Astrocyte of the spinal cord (primary cell): ENCODE measurements around the gene MBTPS2.

Source experiments
- DNase-seq: peaks from one replicate; pipeline ENCODE4 v3.0.0; 2011; ENCODE audit warnings: low read depth, low spot score
- H3K4me3 ChIP-seq: 2 replicates; pipeline ENCODE4 v1.5.1; 2011; ENCODE audit warnings: low read depth, mild to moderate bottlenecking, low read length, moderate library complexity
- in situ Hi-C: cut with HindIII; loops from 2 replicates; pipeline ENCODE4 v1.10.0; 2017; ENCODE audit warnings: low sequenced_read_pairs
- TF ChIP-seq, protein P1 (sequence below): IDR thresholded peaks from 2 replicates; pipeline ENCODE4 v1.5.1; 2012; ENCODE audit warnings: low read depth, mild to moderate bottlenecking, low read length, inconsistent platforms

The MBTPS2 gene

DNA sequence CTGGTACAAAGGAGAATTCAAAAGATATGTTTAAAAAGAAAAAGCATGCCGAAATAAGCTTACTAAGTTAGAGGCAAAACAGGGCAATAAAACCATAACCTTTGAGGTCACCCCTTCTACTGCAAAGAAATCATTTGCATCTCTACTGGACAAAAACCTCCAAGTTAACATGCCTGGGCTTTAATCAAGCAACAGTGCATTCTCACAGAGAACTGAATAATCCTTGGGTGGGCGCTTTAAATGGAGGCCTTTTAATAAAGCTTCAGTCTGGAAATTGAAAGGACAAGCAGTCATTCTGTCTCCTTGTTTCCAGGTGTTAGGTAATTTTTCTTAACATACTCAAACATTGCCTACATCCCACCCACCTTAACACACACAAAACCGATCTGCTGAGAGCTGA, 66.5 kb downstream of the MBTPS2 start:
- no peak for DNase-seq
- in situ Hi-C loops: no loop called here
- TF ChIP-seq, protein P1, sequence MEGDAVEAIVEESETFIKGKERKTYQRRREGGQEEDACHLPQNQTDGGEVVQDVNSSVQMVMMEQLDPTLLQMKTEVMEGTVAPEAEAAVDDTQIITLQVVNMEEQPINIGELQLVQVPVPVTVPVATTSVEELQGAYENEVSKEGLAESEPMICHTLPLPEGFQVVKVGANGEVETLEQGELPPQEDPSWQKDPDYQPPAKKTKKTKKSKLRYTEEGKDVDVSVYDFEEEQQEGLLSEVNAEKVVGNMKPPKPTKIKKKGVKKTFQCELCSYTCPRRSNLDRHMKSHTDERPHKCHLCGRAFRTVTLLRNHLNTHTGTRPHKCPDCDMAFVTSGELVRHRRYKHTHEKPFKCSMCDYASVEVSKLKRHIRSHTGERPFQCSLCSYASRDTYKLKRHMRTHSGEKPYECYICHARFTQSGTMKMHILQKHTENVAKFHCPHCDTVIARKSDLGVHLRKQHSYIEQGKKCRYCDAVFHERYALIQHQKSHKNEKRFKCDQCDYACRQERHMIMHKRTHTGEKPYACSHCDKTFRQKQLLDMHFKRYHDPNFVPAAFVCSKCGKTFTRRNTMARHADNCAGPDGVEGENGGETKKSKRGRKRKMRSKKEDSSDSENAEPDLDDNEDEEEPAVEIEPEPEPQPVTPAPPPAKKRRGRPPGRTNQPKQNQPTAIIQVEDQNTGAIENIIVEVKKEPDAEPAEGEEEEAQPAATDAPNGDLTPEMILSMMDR: no peak
- no peak overlapping the region for H3K4me3 ChIP-seq

GRCh38 chrX:21907260-21907659, 67.8 kb downstream of the MBTPS2 start:
- in situ Hi-C loops: no loop called here
- no peak overlapping the region for H3K4me3 ChIP-seq
- DNase-seq: no peak
- TF ChIP-seq, protein P1: no peak

DNA sequence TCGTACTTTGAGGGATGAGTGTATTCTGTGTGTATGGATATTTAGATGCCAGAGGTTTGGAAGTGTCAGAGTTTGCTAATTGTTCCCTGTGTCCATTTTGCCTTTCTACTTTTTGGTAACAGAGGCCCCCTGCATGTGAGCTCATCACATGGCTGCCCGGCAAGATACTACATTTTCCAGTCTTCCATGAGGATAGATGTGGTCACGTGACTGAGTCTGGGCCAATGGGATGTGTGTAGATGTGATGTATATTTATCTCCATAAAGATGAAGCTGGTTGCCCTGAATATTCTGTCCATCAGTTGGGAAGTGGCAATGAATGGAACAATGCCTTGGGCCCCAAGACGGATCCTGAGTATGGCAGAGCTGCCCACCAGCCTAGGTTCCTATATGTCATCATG, 72.1 kb downstream of the MBTPS2 start:
- TF ChIP-seq, protein P1: no peak
- H3K4me3 ChIP-seq: no peak overlapping the region
- no peak for DNase-seq
- in situ Hi-C loops: no loop called here

- DNase-seq: no peak
- in situ Hi-C loops: no loop called here
- no peak overlapping the region for H3K4me3 ChIP-seq
- TF ChIP-seq, protein P1: no peak
These were observed 72.8 kb downstream of the MBTPS2 start for GRCh38 chrX:21912220-21912619.

- no peak overlapping the region for H3K4me3 ChIP-seq
- in situ Hi-C loops: no loop called here
- no peak for DNase-seq
- TF ChIP-seq, protein P1: no peak
These were observed 73.6 kb downstream of the MBTPS2 start for GRCh38 chrX:21912989-21913388.

DNA sequence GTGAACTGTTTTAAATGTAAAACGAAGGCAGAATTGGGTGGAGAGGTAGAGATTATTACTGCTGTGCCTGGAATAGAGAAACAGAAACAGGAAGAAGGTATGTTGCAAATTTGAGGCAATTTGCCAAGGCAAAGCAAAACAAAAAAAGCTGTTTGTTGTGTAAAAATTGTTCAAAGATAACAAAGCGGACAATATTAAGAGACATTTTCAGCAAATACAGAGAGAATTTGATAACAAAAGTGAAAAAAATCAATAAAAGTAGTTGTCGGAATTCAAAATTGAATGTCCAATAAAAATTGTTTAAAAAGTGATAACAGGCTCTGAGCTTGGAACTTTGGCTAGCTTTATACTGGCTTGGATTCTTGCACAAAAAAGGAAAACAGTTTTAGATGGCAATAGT, 86.7 kb downstream of the MBTPS2 start:
- in situ Hi-C loops: no loop called here
- DNase-seq: no peak
- TF ChIP-seq, protein P1: no peak
- H3K4me3 ChIP-seq: no peak overlapping the region

DNA sequence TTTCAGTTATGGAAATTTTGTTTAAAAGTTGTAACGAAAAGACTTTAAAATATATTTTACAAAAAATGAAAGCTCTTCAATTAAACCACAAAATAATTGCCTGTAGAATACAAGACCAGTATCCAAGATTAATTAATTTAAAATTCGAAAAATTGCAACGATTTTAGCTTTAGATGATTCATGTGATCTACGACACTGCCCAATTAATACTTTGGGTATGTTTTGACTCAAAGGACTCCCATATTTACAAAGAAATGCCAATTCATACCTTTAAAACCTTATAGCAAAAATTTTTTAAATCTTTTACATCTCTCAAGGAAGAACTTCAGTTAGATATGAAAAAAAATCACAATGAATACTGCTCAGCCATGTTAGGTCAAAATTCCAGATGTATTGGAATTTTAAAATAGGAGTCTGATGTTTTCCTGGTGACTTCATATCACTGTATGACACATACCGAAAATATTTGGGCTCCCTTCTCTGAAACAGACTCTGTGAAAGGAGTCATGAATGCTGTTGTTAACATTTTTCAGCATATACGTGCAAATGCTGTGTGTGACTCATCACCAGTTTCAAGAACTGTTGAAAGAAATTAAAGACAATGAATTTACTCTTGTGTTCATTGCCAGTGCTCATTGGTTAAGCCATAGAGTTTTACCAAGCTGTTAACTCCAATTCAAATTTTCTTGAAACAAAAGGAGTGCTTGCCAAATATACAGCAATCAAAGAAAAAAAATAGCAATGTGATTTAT, 87.3 kb downstream of the MBTPS2 start:
- in situ Hi-C loops: no loop called here
- TF ChIP-seq, protein P1: no peak

More for the DNA sequence above, 87.3 kb downstream of the MBTPS2 start:
- H3K4me3 ChIP-seq: no peak overlapping the region
- DNase-seq: peak; percentile 93
